Ramos (cell line): ENCODE measurements around the gene CYP2A6.
"Not testable (repeated sequence)": the region's sequence is repeated elsewhere in the genome, so short reads cannot be mapped to it uniquely, and the experiment has no call there.

Source experiments
- in situ Hi-C: fragments of 300-500 bp; cut with MboI; formaldehyde crosslinking; loops from one replicate; pipeline ENCODE4 v1.14.3; 2022; ENCODE audit warnings: low sequenced_read_pairs; ENCODE audit not compliant: unreplicated experiment

The CYP2A6 gene

DNA sequence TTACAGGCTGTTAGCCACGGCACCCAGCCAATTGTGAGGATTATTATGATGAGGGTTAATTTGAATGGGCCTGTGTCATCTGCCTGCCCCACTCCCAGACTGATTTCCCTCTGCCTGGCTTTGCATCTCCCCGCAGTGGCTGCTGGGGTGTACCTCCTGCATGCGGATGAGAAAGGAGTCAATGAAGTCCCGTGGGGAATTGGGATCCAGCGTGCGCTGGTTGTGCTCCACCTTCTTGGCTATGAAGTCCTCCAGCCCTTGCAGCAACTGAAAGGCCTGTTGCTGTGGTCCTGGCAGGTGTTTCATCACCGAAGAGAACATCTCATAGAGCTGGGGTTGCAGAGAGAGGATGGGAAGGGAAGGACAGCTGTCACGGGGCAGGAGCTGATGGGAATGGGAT, 3.5 kb downstream of the CYP2A6 start:
- in situ Hi-C loops: not testable (repeated sequence)

DNA sequence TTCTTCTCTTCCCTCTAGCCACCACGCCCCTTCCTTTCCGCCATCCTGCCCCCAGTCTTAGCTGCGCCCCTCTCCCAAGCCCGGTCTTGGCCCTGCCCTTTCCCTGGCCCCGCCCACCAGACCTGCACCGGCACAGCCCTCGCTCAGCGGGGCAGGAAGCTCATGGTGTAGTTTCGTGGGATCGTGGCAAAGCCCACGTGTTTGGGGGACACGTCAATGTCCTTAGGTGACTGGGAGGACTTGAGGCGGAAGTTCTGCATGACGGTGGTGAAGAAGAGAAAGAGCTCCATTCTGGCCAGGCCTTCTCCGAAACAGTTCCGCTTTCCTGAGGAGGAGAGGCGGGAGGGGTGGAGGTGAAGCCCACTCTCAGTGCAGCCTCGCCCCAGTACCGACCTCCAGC, 6.6 kb downstream of the CYP2A6 start:
- in situ Hi-C loops: not testable (repeated sequence)

DNA sequence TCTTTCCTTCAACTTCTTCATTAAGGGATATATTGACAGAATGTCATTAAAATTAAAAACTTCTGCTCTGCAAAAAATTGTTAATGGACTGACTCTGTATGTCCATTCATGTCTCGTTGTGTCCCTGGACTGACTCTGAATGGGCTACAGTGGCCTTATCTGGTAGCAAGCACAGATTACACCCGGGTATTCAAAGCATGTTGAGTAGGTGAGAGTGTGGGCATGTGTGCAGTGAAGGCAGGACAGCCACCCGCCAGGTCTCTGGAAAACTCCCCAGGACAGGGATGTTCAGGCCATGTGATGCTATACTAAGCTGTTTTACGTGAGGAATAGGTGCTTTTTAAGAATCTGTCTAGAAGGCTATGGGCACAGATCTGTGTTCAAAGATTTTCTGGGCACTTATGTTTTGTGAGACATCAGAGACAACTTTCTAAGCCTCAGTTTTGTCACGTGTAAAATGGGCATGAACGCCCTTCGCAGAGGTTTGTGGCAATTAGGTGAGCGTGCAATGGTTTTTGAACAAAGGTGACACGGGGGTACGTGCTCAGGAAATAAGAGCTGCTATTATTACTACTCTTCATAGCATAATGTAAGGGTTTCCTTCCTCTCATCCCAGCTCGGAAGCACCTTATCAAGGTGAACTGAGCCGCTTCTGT, 7.1 kb downstream of the CYP2A6 start:
- in situ Hi-C loops: not testable (repeated sequence)

DNA sequence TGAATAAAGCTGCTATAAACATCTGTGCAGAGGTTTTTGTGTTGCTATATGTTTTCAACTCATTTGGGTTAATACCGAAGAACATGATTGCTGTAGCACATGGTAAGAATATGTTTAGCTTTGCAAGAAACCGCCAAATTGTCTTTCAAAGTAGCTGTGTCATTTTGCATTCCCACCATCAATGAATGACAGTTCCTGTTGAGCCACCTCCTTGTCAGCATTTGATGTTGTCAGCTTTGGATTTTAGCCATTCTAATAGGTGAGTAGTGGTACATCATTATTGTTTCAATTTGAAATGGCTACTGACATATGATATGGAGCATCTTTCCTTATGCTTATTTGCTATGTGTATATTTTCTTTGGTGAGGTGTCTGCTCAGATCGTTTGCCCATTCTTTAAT, 8.2 kb downstream of the CYP2A6 start:
- in situ Hi-C loops: not testable (repeated sequence)

DNA sequence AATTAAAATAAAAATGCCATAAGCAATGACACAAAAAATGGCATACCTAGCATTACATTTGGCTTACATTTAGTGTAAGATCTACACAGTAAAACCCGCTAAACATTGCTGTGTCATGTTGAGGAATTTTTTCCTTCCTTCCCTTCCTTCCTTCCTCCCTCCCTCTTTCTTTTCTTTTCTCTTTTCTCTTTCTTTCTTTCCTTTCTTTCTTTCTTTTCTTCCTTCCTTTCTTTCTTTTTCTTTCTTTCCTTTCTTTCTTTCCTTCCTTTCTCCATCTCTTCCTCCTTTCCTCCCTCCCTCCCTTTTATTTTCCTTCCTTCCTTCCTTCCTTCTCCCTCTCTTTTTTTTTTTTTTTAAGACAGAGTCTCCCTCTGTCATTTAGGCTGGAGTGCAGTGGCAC, 11.8 kb downstream of the CYP2A6 start:
- in situ Hi-C loops: not testable (repeated sequence)

DNA sequence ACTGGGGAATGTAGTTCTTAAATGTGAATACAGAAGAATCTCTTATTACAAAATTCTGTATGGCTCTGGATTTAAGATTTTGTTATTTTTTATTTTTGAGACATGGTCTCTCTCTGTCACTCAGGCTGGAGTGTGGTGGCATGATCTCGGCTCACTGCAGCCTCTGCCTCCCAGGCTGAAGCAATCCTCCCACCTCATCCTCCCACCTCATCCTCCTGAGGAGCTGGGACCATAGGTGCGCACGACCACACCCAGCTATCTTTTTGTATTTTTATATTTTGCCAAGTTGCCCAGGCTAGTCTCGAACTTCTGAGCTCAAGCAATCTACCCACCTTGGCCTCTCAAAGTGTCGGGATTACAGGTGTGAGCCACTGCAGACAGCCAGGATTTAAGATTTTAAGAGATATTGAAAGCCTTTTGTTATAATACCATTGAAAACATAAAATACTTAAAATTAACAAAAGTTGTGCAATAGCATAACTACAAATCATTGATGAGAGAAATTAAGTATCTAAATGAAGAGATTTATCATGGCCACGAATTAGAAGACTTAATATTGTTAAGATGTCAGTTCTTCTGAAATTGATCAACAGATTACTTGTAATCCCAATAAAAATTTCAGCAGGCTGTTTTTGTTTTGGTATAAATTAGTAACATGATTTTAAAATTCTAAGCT, 13.4 kb downstream of the CYP2A6 start:
- in situ Hi-C loops: no loop called here

DNA sequence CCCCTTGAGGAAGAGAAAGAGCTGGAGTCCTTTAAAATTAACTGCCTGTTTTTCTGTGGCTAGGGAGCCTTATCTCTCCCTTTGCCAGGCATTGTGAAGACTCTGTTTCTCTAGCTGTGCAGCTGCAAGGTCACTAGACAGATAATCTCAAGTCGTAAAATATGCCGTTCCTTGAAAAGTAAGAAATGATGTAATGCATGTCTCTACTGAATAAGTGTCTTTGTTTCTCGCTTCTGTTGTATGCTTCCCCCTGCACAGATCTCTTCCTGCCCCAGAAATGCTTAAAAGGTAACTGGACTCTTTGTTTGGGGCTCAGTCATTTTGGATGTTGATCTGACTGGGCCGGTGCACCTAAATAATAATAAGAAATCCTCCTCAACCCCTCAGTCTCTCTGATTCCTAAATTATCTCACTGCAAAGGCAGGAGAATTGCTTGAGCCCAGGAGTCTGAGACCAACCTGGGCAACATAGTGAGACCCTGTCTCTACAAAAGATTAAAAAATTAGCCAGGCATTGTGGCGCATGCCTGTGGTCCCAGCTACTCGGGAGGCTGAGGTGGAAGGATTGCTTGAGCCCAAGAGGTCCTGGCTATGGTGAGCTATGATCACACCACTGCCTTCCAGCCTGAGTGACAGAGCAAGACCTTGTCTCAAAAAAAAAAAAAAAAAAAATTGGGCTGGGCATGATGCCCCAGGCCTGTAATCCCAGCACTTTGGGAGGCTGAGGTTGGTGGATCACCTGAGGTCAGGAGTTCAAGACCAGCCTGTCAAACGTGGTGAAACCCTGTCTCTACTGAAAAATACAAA, 16.3 kb downstream of the CYP2A6 start:
- in situ Hi-C loops: not testable (repeated sequence)

DNA sequence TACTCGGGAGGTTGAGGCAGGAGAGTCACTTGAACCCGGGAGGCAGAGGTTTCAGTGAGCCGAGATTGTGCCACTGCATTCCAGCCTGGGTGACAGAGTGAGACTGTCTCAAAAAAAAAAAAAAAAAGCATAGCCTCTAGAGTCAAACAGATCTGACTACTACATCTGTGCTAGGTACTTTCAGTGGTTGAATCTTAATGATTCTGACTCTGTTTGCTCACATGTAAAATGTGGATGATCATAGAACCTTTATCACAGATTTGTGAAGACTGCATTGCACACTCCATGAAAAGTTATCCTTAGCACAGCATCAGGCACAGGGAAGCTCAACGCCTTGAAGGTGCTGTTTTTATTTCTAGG, 17.8 kb downstream of the CYP2A6 start:
- in situ Hi-C loops: not testable (repeated sequence)

DNA sequence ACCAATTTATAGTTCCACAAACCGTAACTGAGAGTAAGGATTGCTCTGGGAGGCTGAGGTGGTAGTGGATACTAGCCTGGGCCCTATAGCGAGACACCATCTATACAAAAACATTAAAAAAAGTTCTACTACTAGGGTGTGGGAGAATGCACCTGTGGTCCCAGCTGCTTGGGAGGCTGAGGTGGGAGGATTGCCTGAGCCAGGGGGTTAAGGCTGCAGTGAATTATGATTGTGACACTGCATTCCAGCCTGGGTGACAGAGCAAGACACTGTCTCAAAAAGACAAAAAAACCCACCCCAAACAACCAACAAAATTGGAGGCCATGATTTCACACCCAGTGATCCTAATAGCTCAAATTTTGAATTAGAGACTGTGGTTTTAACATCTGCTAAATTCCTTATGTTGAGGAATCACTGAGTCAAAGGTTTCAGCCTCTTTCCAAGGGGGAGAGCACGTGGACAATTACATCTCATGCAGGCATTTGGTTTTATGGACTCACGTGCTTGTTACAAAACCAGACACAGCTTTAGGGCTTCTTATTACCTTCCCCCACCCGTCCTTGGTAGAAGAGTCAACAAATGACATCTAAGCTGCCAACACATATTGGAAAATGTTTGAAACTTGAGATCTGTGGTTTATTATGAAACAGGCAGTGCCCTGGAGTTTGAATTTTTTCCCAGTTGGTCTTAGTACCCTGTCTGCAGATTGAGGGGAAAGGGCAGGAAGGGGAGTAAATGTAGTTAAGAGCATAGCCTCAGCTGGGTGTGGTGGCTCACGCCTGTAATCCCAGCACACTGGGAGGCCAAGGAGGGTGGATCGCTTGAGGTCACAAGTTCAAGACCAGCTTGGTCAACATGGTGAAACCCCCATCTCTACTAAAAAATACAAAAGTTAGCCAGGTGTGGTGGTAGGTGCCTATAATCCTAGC, 18.5 kb downstream of the CYP2A6 start:
- in situ Hi-C loops: no loop called here

DNA sequence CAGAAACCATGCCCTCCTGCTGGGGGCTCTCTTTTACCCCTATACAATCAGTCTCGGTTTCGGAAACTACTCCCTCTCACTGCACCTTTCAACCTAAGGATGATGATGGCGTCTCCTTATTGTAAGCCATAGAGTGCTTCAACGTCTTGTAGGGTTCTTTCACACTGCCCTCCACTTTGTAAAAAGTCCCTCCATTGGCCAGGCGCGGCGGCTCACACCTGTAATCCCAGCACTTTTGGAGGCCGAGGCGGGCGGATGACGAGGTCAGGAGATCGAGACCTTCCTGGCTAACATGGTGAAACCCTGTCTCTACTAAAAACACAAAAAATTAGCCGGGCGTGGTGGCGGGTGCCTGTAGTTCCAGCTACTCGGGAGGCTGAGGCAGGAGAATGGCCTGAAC, 19.5 kb downstream of the CYP2A6 start:
- in situ Hi-C loops: not testable (repeated sequence)

DNA sequence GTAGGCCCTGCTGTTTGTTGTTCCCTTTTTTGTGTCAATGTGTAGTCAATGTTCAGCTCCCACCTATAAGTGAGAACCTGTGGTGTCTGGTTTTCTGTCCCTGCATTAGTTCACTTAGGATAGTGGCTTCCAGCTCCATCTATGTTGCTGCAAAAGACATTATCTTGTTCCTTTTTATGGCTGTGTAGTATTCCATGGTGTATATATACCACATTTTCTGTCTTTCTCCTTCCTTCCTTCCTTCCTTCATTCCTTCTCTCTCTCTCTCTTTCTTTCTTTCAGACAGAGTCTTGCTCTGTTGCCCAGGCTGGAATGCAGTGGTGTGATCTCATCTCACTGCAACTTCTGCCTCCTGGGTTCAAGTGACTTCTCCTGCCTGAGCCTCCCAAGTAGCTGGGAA, 21.0 kb downstream of the CYP2A6 start:
- in situ Hi-C loops: no loop called here

DNA sequence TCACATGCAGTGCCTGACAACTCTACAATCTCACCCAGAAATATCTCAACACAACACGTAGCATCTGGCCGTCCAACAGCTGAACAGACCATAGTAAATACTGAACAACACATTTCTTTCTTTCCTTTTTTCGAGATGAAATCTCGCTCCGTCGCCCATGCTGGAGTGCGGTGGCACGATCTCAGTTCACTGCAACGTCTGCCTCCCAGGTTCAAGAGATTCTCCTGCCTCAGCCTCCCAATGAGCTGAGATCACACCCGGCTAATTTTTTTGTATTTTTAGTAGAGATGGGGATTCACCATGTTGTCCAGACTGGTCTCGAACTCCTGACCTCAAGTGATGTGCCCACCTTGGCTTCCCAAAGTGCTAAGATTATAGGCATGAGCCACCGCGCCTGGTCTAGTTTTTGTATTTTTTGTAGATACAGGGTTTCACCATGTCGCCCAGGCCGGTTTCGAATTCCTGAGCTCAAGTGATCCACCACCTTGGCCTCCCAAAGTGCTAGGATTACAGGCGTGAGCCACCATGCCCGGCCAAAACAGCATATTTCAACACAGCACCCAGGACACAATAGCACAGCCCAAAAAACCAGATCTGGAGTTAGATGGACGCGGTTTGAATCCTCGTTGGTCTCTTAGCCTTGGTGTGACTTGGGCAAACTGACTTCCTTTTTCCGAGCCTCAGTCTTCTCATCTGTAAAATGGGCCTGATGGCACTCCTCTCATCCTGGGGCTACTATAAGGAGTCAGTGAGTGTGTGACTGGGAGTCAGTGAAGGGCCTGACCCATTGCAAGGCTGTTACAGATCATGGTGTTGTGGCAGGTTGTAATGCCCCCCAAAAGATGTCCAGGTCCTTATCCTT, 22.6 kb downstream of the CYP2A6 start:
- in situ Hi-C loops: no loop called here

DNA sequence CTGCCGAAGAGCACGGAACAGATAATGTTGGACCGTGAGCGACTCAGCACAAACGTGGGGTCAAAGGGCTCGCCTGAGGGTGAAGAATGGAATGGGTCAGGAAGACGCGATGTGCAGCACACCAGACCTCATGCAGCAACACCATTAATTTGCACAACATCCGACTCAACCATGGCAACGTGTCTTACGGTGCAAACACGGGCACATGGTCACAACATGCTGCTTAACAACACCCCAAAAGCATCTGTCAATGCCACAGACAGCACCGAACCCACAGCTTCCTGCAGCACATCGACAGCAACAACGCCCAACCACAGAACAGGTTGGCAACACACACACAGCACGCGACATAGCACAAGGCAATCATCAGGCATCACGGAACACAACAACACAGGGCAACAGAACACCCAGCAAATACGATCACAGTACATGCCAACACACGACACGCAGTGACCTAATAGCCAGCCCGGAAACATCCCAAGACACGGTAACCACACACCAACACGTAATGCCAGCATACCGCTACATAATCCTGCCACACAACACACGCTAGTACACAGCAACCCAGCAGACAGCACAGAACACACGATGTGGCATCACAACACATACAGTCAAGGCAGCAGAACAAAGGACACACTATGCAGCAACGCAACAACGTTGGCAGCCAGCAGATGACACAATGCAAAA, 23.4 kb downstream of the CYP2A6 start:
- in situ Hi-C loops: not testable (repeated sequence)

DNA sequence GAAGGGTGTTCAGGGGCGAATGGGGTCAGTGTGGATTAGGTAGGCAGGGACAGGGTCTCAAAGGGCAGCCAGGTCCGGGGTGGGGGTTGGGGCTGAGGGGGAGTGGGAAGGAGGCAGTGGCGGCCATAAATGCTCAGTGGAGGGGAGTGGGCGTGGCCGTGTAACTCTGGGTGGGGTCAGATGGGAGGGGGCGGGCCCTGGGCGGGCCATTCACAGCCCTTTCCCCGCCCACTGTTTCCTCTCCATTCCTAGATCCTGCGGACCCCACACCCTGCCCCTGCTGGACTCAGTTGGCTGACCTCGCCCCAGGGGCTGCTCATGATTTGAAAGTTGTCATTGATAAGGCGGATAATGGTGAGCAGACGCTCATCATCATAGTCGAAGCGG, 23.9 kb downstream of the CYP2A6 start:
- in situ Hi-C loops: not testable (repeated sequence)

DNA sequence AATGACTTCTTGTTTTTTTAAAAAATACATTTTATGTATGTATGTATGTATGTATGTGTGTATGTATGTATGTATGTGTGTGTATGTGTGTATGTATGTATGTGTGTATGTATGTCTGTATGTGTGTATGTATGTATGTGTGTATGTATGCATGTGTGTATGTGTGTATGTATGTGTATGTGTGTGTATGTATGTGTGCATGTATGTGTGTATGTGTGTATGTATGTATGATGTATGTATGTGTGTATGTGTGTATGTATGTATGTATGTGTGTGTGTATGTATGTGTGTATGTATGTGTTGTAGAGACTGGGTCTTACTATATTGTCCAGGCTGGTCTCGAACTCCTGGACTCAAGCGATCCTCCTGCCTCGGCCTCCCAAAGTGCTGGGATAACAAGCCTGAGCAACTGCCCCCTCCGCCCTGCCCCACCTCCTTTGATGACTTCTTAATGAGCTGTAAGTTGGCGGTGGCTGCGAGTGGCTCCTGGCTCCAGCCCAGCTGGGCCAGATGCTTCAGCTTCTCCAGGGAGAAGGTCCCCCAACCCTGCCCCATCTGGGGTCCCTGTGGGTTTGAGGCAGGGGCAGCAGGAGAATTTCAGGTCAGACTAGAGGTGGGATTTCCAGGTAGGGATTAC, 24.7 kb downstream of the CYP2A6 start:
- in situ Hi-C loops: not testable (repeated sequence)

DNA sequence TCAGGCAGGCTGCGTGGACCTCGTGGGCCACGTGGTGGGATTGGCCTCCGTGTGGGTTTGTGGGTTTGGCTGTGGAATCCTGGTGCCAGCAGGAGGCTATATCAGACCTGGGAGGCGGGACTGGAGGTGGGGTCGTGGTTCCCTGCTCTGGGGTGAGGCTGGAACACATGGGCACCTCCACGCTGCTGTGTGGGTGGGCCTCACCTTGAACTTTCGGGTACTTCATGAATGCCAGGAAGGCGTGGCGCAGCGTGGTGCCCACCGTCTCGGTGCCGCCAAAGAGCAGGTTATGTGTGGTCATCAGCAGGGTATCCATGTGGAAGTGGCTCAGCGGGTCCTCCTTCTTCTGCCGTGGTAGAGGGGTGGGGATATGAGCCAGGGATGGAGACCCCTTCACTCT, 25.3 kb downstream of the CYP2A6 start:
- in situ Hi-C loops: not testable (repeated sequence)

DNA sequence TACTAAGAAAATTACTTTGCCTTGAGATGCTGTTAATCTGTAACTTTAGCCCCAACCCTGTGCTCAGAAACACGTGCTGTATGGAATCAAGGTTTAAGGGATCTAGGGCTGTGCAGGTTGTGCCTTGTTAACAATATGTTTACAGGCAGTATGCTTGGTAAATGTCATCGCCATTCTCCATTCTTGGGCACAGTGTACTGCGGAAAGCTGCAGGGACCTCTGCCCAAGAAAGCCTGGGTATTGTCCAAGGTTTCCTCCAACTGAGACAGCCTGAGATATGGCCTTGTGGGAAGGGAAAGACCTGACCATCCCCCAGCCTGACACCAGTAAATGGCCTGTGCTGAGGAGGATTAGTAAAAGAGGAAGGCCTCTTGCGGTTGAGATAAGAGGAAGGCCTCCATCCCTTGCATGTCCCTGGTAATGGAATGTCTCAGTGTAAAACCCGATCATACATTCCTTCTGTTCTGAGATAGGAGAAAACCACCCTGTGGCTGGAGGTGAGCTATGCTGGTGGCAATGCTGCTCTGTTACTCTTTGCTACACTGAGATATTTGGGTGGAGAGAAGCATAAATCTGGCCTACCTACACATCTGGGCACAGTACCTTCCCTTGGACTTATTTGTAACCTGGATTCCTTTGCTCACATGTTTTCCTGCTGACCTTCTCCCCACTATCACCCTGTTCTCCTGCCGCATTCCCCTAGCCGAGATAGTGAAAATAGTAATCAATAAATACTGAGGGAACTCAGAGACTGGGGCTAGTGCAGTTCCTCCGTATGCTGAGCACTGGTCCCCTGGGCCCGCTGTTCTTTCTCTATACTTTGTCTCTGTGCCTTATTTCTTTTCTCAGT, 27.3 kb downstream of the CYP2A6 start:
- in situ Hi-C loops: not testable (repeated sequence)

DNA sequence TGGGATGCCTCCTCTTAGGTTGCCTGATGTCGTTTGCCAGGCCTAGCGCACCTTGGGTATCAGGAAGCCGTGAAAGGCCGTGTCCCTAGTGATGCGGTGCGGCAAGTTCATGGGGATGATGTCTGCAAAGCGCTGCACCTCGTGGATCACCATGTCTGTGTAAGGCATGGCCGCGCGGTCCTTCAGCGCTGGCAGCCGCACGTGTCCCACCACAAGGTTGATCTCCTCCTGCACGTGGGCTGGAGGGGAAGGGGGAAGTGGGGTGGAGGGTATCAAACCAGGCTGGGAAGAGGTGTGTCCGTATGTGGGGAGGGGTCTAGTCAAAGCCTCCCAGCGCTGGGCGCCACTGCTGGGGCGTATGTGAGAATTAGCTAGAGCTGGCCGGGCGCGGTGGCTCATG, 28.1 kb downstream of the CYP2A6 start:
- in situ Hi-C loops: no loop called here
